GM13976 (cell line): ENCODE measurements around the gene RNASE8.

Experiments
- DNase-seq: peaks from one replicate; pipeline ENCODE4 v3.0.0; 2012; ENCODE audit warnings: low spot score
- CTCF ChIP-seq: IDR thresholded peaks from 2 replicates; pipeline ENCODE4 v1.5.1; 2012; ENCODE audit warnings: borderline replicate concordance, mild to moderate bottlenecking; ENCODE audit not compliant: insufficient read depth; ENCODE audit errors: extremely low read depth, missing control alignments, control extremely low read depth
- in situ Hi-C: fragments of 300-500 bp; cut with MboI; formaldehyde crosslinking; loops from one replicate; pipeline ENCODE4 v1.12.0; 2022; ENCODE audit warnings: low sequenced_read_pairs, mixed read lengths, inconsistent platforms; ENCODE audit not compliant: unreplicated experiment

Gene RNASE8

GRCh38 chr14:21071225-21072030 is 13.8 kb downstream of the RNASE8 start:
- in situ Hi-C loops, result no loop called here
- no peak for TF ChIP-seq CTCF
- DNase-seq, result peak; percentile 92

GRCh38 chr14:21072031-21072473 is 14.4 kb downstream of the RNASE8 start:
- in situ Hi-C loops, result no loop called here
- TF ChIP-seq CTCF, result no peak
- peak; percentile 32 for DNase-seq

- peak; percentile 28 for DNase-seq
- in situ Hi-C loops, result no loop called here
- no peak for TF ChIP-seq CTCF
Measured at GRCh38 chr14:21072781-21073339, 15.2 kb downstream of the RNASE8 start.

GRCh38 chr14:21073921-21074320 is 16.3 kb downstream of the RNASE8 start:
- TF ChIP-seq CTCF, result no peak
- in situ Hi-C loops, result no loop called here
- DNase-seq, result peak; percentile 24

GRCh38 chr14:21074398-21075272 is 17.0 kb downstream of the RNASE8 start:
- in situ Hi-C loops, result no loop called here
- TF ChIP-seq CTCF, result no peak
- DNase-seq, result peak; percentile 24

GRCh38 chr14:21075719-21076437 is 18.3 kb downstream of the RNASE8 start:
- in situ Hi-C loops, result no loop called here
- DNase-seq, result no peak
- TF ChIP-seq CTCF, result no peak
